Stimulated activated CD4-positive, alpha-beta T cell treated with anti-CD3 and anti-CD28 coated beads, Interleukin-2, amount 100 ng/mL, for 4 hours (primary cell): ENCODE data around the gene ALDH3B1.

Experiments used
- DNase-seq: peaks from one replicate; pipeline ENCODE4 v3.0.0-alpha.2; 2020; ENCODE audit warnings: low read depth

Gene ALDH3B1

GRCh38 chr11:68031144-68031464 is 21.0 kb downstream of the ALDH3B1 start:
- DNase-seq, result no peak

GRCh38 chr11:68032003-68032402 is 21.9 kb downstream of the ALDH3B1 start:
- no peak for DNase-seq

GRCh38 chr11:68032997-68033707 is 23.0 kb downstream of the ALDH3B1 start:
- no peak for DNase-seq

GRCh38 chr11:68033708-68034045 is 23.6 kb downstream of the ALDH3B1 start:
- DNase-seq, result no peak

- no peak for DNase-seq
Measured at GRCh38 chr11:68035266-68035876, 25.2 kb downstream of the ALDH3B1 start.

- no peak for DNase-seq
Measured at GRCh38 chr11:68036141-68036716, 26.1 kb downstream of the ALDH3B1 start.

- DNase-seq, result no peak
Measured at GRCh38 chr11:68036717-68037239, 26.7 kb downstream of the ALDH3B1 start.

- DNase-seq, result no peak
Measured at GRCh38 chr11:68037411-68038225, 27.5 kb downstream of the ALDH3B1 start.

GRCh38 chr11:68038226-68038717 is 28.1 kb downstream of the ALDH3B1 start:
- DNase-seq, result no peak

- peak; percentile 45 for DNase-seq
Measured at GRCh38 chr11:68038718-68039525, 28.8 kb downstream of the ALDH3B1 start, which contains the start of gene TCIRG1. TSS of gene TCIRG1 (plus strand) at chr11:68039025. CDS start at chr11:68041272, 2,247 bp downstream.

- no peak for DNase-seq
Measured at GRCh38 chr11:68039526-68040086, 29.5 kb downstream of the ALDH3B1 start.

GRCh38 chr11:68040101-68040956 is 30.2 kb downstream of the ALDH3B1 start:
- DNase-seq, result no peak

- no peak for DNase-seq
Measured at GRCh38 chr11:68040957-68041591, 30.9 kb downstream of the ALDH3B1 start.

- DNase-seq, result no peak
Measured at GRCh38 chr11:68041617-68042218, 31.6 kb downstream of the ALDH3B1 start.

GRCh38 chr11:68042219-68043028 is 32.3 kb downstream of the ALDH3B1 start:
- DNase-seq, result no peak

GRCh38 chr11:68043029-68043348 is 32.9 kb downstream of the ALDH3B1 start:
- no peak for DNase-seq

GRCh38 chr11:68043349-68044144 is 33.4 kb downstream of the ALDH3B1 start:
- no peak for DNase-seq
